Activated naive CD4-positive, alpha-beta T cell treated with anti-CD3 and anti-CD28 coated beads, Interleukin-2, amount 50 U/mL, for 16 hours (primary cell): ENCODE results near the gene GPR180.
A peak's percentile ranks its signal among the peaks of the same experiment; 100 is the strongest.

ENCODE experiments used
- DNase-seq: peaks from one replicate; pipeline ENCODE4 v3.0.0-alpha.2; 2020

GPR180 gene

DNA sequence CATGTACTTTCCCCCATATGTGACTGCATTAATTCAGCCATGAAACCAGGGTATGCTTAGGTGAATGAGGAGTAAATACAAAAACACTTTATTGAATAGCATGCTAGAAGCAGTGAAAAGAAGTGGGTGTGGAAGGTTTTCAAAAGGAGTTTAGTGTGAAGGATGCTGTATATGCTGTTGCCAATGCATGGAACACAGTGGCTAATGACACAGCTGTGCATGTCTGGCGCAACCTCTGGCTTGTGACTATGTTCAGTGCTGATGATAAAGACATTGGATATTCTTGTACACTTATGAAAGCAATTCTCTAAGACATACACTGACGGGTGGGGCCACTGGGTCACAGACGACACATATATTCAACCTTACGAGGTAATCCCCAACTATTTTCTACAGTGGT lies 55.5 kb downstream of the GPR180 start:
- no peak for DNase-seq

DNA sequence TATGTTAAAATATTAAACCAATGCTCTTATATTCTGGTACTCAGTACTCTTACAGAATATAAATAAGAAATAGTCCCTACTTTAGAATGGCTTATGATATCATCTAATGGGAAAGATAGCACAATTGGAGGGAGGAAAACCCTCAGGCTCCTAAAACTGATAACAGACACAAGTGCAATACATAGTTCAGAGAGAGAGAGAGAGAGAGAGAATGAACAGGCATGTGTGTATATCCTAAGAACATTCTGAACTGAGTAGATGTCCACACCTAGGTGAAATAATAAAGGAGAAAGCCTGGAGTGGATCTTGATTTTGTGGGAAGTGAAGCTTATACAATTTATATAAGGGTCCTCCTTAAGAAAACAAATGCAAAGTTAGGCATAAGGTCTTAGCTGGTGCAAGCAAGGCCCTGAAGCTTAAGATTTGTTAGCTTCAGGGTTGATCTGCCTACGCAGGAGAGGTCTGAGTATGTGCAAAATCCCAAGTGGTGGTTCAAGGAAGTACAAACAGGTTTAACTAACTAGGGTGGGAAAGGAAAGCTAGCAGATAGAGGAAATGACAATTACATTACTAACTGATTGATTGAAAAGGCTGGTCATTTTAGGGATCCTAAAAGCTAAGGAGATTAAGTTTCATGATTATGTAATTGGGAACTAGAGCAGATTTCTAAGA lies 57.4 kb downstream of the GPR180 start:
- DNase-seq = no peak

DNA sequence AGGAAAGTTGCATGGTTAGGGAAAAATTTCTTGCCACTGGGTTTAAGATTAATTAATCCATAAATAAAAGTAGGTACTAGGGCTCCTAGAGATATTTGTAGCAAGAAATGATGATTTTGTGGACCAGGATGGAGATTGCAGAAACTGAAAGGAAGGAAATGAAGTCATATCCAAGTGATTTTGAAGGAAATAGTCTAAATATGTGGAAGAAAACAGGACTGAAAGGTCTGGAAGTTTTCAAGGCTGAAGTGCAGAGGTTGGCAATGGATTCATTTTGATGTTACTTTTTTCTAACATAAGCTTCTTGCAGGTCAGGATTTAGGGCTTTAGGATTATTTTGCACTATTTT lies 57.9 kb downstream of the GPR180 start:
- DNase-seq = no peak

DNA sequence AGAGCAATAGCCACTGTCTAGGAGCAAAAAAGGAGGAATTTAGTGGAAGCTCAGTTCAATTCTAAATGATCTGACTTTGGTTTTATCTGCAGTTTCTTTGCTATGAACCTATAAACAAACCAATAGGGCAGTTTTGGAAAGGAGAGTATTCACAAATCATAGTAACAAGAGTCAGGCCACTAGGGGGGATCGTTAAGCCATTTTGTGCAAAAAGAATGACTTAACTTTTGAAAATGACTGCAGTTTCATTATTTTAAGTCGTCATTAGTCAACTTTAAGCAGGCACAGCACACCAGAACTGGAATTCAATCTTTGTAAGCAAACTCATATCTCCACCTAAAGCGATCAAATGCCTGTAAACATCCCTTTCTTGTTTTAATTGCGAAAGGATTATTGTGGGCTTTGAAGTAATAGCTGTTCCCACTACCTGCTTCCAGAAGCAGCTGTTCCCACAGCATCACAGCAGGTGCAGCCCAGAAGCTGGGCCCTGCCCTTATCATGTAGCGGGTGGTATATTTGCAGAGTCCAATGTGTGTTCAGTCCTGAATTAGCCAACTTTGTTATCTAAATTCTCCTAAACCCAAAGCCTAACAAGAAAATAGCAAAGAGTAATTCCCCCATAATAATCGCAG lies 59.2 kb downstream of the GPR180 start:
- DNase-seq = no peak

DNA sequence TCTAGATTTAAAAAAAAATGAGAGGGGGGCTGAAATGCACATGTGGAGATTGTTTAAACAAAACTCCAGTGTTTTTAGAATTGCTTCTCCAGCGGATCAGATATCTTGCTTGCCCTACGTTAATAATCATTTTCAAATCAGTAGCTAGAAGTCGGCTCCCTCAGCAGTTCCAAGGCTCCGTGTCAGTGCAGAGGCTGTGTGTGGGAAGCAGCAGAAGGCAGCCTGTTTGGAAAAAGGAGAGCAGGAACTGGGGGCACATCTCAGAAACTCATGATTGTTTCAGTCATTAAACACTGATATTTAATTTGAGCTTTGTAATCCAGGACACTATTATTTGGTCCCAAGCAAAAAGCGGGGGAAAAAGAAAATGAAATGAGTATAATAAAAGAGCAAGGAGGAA lies 59.7 kb downstream of the GPR180 start:
- DNase-seq = no peak

DNA sequence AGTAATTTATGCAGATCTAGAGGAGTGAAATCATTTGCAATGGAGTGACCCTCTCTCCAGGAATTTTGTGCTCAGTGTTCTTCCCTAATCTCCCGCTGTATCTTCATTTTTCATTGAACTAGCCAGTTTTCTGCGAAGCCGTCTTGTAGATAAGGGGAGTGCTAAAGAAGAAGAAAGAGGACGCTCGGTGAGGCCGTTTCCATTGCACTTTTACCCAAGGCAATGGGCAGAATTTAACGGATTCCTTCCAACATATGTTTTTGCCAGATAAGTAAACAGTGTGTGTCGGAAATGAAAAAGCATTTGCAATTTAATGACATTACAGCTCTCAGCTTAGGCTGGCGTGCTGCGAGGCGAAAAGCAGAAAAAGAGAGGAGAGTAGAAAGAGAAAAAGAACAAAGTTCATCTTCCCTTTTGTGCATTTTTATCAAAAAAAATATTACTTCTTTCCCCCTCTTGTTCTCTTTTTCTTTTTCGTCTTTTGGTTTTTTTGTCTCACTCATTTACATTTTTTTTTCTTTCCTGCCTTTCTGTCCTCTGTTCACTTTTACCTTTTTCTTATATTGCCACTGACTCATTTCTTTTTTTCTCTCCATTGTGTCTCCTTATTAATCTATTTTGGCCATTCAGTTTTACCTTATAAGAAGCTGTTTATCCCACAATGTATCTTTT lies 60.8 kb downstream of the GPR180 start:
- no peak for DNase-seq

- no peak for DNase-seq
Observed at GRCh38 chr13:94664889-94665288, 63.2 kb downstream of the GPR180 start.

- no peak for DNase-seq
Observed at GRCh38 chr13:94666065-94666464, 64.4 kb downstream of the GPR180 start.

DNA sequence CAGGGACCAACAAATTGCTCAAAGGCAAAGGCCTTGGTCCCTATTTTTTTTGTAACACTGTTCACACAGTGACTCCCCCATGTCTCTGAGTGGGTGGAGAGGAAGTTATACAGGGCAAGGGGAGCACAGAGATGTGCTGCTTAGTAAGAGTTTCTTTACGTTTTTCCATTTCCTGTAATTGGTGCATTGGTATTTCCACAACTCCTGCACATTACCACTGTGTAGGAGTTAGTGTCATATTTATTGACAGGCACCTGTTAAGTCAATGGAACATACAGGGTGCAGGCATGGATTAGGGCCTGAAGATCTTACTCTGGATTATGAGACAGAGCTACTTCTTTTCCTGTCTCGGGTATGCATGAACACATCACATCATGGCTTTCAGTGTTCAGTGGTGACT lies 65.5 kb downstream of the GPR180 start:
- no peak for DNase-seq

- no peak for DNase-seq
Observed at GRCh38 chr13:94672400-94672799, 70.7 kb downstream of the GPR180 start.

- no peak for DNase-seq
Observed at GRCh38 chr13:94673851-94674250, 72.2 kb downstream of the GPR180 start.

- peak; percentile 55 for DNase-seq
Observed at GRCh38 chr13:94674609-94675348, 73.1 kb downstream of the GPR180 start.

- DNase-seq = no peak
Observed at GRCh38 chr13:94677799-94678198, 76.1 kb downstream of the GPR180 start.

- no peak for DNase-seq
Observed at GRCh38 chr13:94678845-94679244, 77.2 kb downstream of the GPR180 start.

- no peak for DNase-seq
Observed at GRCh38 chr13:94679614-94680013, 78.0 kb downstream of the GPR180 start.

DNA sequence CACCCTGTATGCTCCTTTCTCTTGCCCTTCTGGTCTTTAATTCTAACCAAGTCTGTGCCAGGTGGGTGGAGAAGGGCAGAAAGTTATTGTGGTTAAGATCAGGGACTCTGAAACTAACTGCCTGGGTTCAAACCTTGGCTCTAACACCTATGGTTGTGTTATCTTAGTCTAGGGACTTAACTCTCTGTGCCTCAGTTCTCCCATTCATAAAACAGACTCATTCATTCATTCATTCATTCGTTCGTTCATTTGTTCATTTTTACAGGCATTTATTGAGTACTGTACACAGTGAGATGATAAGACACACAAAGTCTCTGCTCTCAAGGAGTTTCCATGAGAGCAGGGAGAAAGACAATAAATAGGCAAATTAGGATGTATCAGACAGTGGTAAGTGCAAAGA lies 80.6 kb downstream of the GPR180 start:
- DNase-seq = no peak

GRCh38 chr13:94683409-94683808 lies 81.8 kb downstream of the GPR180 start:
- no peak for DNase-seq
